Measurements from ENCODE around the gene MTF2.

MTF2 gene

DNA sequence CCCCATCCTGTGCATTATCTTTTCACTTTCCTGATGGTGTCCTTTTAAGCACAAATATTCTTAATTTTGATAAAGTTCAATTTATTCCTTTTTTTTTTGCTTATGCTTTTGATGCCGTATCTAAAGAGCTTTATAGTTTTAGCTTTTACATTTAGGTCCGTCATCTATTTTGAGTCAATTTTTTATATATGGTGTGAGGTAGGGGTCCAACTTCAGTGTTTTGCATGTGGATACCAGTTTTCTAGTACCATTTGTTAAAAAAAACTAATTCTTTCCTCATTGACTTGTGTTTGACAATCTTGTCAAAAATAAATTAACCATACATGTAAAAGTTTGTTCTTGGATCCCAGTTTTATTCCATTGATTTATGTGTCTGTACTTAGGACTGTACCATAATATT lies 4.9 kb downstream of the MTF2 start:
- Histone ChIP-seq H3K27me3 (replicated peaks) (no peaks in the 10 kb centered on the region), H3K4me3 (ENCODE audit: low read depth, low read length) (no peak overlapping the region), H3K27ac (no peak overlapping the region), H3K36me3 (replicated peaks) (peaks cover 5% of the 10 kb centered on the region)
- in situ Hi-C loops (cut with HindIII; ENCODE audit: low pct_ligation_motif_present, low sequenced_read_pairs) = no loop called here
- TF ChIP-seq, protein P1, sequence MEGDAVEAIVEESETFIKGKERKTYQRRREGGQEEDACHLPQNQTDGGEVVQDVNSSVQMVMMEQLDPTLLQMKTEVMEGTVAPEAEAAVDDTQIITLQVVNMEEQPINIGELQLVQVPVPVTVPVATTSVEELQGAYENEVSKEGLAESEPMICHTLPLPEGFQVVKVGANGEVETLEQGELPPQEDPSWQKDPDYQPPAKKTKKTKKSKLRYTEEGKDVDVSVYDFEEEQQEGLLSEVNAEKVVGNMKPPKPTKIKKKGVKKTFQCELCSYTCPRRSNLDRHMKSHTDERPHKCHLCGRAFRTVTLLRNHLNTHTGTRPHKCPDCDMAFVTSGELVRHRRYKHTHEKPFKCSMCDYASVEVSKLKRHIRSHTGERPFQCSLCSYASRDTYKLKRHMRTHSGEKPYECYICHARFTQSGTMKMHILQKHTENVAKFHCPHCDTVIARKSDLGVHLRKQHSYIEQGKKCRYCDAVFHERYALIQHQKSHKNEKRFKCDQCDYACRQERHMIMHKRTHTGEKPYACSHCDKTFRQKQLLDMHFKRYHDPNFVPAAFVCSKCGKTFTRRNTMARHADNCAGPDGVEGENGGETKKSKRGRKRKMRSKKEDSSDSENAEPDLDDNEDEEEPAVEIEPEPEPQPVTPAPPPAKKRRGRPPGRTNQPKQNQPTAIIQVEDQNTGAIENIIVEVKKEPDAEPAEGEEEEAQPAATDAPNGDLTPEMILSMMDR (IDR thresholded peaks at IDR 0.05; ENCODE audit: low read depth, low read length, missing control alignments) = no peak
- no peak for DNase-seq

- no peaks in the 10 kb centered on the region for H3K27me3 ChIP-seq (replicated peaks)
- in situ Hi-C loops (cut with HindIII; ENCODE audit: low pct_ligation_motif_present, low sequenced_read_pairs) = no loop called here
- H3K4me3 ChIP-seq (ENCODE audit: low read depth, low read length) = no peak overlapping the region
- peaks cover 5% of the 10 kb centered on the region for H3K36me3 ChIP-seq (replicated peaks)
- TF ChIP-seq, protein P1 (IDR thresholded peaks at IDR 0.05; ENCODE audit: low read depth, low read length, missing control alignments) = no peak
- no peak overlapping the region for H3K27ac ChIP-seq
- no peak for DNase-seq
These were observed 8.4 kb downstream of the MTF2 start for GRCh38 chr1:93087532-93087931.

- DNase-seq = no peak
- in situ Hi-C loops (cut with HindIII; ENCODE audit: low pct_ligation_motif_present, low sequenced_read_pairs) = no loop called here
- Histone ChIP-seq H3K36me3 (replicated peaks) (no peaks in the 10 kb centered on the region), H3K27ac (no peak overlapping the region), H3K4me3 (ENCODE audit: low read depth, low read length) (no peak overlapping the region), H3K27me3 (replicated peaks) (no peaks in the 10 kb centered on the region)
- TF ChIP-seq, protein P1 (IDR thresholded peaks at IDR 0.05; ENCODE audit: low read depth, low read length, missing control alignments) = no peak
These were observed 14.4 kb downstream of the MTF2 start for GRCh38 chr1:93093332-93094006.

GRCh38 chr1:93095804-93096585 lies 16.9 kb downstream of the MTF2 start:
- Histone ChIP-seq H3K36me3 (replicated peaks) (no peaks in the 10 kb centered on the region), H3K4me3 (ENCODE audit: low read depth, low read length) (no peak overlapping the region), H3K27me3 (replicated peaks) (no peaks in the 10 kb centered on the region), H3K27ac (no peak overlapping the region)
- TF ChIP-seq, protein P1 (IDR thresholded peaks at IDR 0.05; ENCODE audit: low read depth, low read length, missing control alignments) = no peak
- no peak for DNase-seq
- in situ Hi-C loops (cut with HindIII; ENCODE audit: low pct_ligation_motif_present, low sequenced_read_pairs) = no loop called here

DNA sequence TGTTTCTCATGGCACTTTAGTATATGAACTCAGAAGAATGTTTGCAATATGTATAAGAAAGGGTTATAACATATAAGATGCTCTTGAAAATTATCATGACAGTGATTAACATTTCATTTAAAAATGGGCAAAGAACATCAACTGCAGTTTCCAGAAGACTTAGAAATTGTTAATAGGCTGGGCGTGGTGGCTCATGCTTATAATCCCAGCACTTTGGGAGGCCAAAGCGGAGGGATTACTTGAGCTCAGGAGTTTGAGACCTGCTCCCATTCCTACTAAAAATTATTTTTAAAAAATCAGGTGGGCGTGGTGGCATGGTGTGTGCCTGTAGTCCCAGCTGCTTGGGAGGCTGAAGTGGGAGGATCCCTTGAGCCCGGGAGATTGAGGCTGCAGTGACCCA lies 23.1 kb downstream of the MTF2 start:
- no peak for DNase-seq
- in situ Hi-C loops (cut with HindIII; ENCODE audit: low pct_ligation_motif_present, low sequenced_read_pairs) = no loop called here
- H3K4me3 ChIP-seq (ENCODE audit: low read depth, low read length) = no peak overlapping the region
- TF ChIP-seq, protein P1 (IDR thresholded peaks at IDR 0.05; ENCODE audit: low read depth, low read length, missing control alignments) = no peak
- no peaks in the 10 kb centered on the region for H3K36me3 ChIP-seq (replicated peaks)
- no peaks in the 10 kb centered on the region for H3K27me3 ChIP-seq (replicated peaks)
- H3K27ac ChIP-seq = no peak overlapping the region
